ENCODE measurements around the gene MPIG6B.

The MPIG6B gene

DNA sequence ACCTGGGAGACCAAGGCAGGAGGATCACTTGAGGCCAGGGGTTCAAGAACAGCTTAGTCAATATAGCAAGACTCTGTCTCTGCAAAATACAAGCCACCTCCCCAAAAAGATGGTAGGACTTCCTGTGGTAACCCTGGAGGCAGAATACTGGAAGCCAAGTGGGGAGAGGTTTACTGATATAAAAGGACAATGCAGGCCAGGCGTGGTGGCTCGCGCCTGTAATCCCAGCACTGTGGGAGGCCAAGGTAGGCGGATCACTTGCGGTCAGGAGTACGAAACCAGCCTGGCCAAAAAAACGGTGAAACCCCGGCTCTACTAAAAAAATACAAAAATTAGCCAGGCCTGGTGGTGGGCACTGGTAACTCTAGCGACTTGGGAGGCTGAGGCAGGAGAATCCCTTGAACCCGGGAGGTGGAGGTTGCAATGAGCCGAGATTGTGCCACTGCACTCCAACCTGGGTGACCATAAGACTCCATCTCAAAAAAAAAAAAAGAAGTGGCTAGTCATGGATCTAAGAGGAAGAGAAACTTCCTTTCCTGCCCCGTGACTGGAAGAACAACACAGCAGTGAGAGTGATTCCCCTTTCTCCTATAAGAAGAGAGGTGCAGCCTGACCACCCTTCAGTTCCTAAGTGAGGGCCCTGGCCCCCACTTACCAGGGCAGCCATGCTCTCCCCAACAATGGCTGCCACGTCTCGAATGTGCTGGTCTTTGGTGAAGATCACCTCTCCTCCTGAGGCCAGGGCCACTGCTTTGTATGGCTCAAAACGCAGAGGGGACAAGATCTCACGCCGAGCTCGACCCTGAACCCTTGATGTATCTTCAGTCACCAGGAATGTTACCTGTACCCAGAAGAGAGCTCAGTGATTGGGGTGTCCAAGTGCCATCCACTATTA is 45.4 kb downstream of the MPIG6B start:
- no peak for DNase-seq (ENCODE audit: low read depth)

DNA sequence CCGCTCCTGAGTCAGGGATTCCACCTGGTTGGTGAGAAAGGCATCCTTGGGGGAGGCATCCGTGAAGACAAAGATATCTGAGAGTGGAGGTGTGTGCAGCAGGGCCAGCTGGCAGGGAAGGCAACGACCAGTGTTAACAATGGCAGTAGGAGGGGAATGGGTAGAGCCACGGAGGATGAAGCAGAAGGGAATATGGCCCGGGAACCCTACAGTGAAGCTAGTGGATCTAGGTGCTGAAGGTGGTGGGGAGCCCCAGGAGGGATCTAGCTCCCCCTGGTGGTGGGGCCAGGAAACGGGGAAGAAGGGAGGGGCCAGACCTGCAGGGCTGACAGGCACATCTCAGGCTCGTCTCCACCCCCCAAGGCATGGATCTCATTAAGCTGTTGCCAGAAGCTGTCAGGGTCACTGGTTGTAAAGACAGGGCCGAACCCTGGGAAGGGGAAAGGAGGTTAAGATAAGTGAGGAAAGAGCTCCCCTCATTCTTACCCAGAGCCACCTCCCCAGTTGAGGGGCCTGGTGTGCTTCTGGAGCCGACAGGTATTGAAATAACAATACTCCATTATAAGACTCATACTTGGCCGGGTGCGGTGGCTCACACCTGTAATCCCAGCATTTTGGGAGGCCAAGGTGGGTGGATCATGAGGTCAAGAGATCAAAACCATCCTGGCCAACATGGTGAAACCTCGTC is 46.7 kb downstream of the MPIG6B start:
- DNase-seq (ENCODE audit: low read depth), result peak; percentile 34

DNA sequence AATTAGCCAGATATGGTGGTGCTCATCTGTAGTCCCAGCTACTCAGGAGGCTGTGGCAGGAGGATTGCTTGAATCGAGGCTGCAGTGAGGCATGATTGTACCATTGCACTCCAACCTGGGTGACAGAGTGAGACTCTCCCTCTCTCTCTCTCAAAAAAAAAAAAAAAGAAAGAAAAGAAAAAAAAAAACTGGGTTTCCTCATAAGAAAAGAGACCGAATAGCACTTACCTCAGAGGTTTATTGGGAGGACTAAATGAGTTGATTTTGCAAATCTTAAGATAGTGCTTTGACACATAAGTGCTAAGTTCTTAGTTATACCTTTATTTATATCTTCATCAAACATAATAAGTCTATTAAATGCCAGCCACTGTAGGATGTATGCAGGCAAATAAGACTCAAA is 47.7 kb downstream of the MPIG6B start:
- no peak for DNase-seq (ENCODE audit: low read depth)

DNA sequence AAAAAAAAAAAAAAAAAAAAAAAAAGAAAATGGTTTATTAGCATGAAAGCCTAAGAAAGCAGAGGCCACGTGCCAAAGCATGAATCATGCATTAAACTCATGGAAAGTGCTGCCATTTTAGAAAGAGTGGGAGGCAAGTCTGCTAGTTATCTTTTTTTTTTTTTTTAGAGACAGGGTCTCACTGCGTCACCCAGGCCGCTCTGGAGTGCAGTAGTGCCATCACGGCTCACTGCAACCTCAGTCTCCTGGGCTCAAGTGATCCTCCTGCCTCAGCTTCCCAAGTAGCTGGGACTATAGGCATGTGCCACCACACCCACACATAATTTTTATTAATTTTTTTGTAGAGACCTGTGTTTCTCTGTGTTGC is 48.8 kb downstream of the MPIG6B start:
- no peak for DNase-seq (ENCODE audit: low read depth)

DNA sequence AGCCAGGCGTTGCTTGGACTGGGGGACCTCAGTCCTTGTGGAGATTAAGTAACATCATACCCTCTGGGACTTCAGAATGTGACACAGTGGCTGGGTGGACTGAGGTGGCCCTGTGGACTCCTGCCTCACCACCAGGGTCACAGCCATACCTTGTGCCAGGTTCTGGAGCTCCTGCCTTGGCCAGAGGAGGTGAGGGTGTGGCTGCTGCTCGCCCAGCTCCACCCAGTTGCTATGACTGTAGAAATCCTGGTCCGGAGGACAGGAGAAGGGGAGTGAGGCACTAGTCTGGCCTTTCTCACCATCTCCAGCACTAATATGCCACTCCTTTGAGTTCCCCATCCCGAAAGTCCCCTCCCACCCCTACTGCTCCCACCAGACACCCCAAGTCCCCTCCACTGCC is 52.0 kb downstream of the MPIG6B start:
- no peak for DNase-seq (ENCODE audit: low read depth)

DNA sequence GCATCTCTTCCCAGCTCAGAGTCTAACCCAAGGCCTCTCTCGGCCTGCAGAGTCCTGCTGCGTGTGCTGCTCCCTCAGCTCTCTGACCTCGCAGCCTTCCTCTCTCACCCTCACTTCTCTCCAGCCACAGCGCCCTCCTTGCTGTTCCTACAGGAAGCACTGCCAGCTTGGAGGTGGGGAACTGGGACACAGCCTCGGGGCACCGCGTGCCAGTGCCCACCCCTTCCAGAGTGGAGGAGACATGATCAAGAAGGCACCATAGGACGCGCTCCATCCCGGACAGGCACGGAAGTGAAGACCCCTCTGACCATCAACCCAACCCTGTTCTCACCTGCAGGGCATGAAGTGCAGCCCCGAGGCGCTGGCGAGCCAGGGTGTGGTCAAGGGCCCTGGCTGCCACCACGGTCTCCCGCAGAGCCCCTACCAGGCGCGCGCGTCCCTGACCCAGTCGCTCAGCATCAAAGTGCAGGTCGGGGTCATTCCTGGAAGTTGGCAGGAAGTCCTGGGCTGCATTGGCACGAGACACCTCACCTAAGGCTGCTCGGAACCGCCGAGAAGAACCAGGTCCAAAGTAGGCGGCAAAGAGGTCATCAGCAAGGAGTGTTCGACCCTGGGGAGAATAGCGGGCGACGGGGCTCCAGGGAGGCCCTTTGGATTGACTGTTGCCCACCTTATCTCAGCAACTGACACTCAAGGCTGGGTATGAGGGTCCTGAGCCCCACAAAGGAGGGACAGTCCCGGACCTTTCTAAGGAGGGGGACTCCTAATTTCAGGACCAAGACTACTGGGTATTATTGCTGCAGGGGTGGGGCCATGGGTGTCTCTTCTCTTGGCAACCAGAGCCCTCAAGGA is 52.7 kb downstream of the MPIG6B start:
- no peak for DNase-seq (ENCODE audit: low read depth)

Data from fibroblast of gingiva (primary cell).